Uterus (tissue), 4 donors: ENCODE results near the gene WNT5B. TPM values are rescaled to one million over a fixed set of nuclear protein-coding genes. Genes with fewer than 3 reads are reported as not detected.
"Not testable (repeated sequence)": the region's sequence is repeated elsewhere in the genome, so short reads cannot be mapped to it uniquely, and the experiment has no call there.

ENCODE experiments used
- DNase-seq, 2 donors: peaks; one replicate each; pipeline ENCODE4 v3.0.0-alpha.2; 2019 to 2020
- H3K27ac ChIP-seq, 2 donors: fragments of 200-600 bp; sonication (generic); 1 replicate in 1 of 2; 2 replicates in 1 of 2; pipeline ENCODE4 v1.5.1; 2016 to 2018
- H3K27me3 ChIP-seq, 2 donors: fragments of 200-600 bp; sonication (generic); one replicate each; pipeline ENCODE4 v1.5.1; 2018 to 2019; ENCODE audit warnings: control low read depth in 1 of 2
- H3K36me3 ChIP-seq, 2 donors: fragments of 200-600 bp; sonication (generic); one replicate each; pipeline ENCODE4 v1.5.1; 2019; ENCODE audit warnings: control low read depth in 1 of 2
- H3K4me1 ChIP-seq, 2 donors: fragments of 200-600 bp; sonication (generic); one replicate each; pipeline ENCODE4 v1.5.1; 2018 to 2019; ENCODE audit warnings: control low read depth in 1 of 2
- H3K4me3 ChIP-seq, 2 donors: fragments of 200-600 bp; sonication (generic); 1 replicate in 1 of 2; 2 replicates in 1 of 2; pipeline ENCODE4 v1.5.1; 2018 to 2019; ENCODE audit warnings: mild to moderate bottlenecking in 1 of 2
- H3K9me3 ChIP-seq, 2 donors: fragments of 200-600 bp; sonication (generic); one replicate each; pipeline ENCODE4 v1.5.1; 2019; ENCODE audit warnings: control low read depth in 1 of 2
- CTCF ChIP-seq, 4 experiments: fragments of 200-600 bp in 2 of 4; fragments of 450-650 bp in 2 of 4; sonication (generic) in 2 of 4; IDR thresholded peaks; one replicate each; pipeline ENCODE4 v1.5.1; 2016 to 2019; ENCODE audit warnings: antibody characterized with exemption in 4 of 4, mild to moderate bottlenecking in 2 of 4, moderate library complexity in 1 of 4
- POLR2A ChIP-seq, 2 donors: fragments of 450-650 bp; IDR thresholded peaks; one replicate each; pipeline ENCODE4 v1.6.1; 2016; ENCODE audit warnings: antibody characterized with exemption in 2 of 2, mild to moderate bottlenecking in 1 of 2, moderate library complexity in 1 of 2
- intact Hi-C: fragments of 100-400 bp; cut with DNase I; formaldehyde crosslinking; loops from one replicate; pipeline ENCODE4 v1.15.1; 2023; ENCODE audit warnings: low total_unique reads
- microRNA-seq: library from miRNA; unstranded; fragments of <30 nt; microRNA quantifications from one replicate; pipeline ENCODE4, GENCODE V29; 2016; ENCODE audit warnings: borderline microRNAs expressed, borderline replicate concordance
- small RNA-seq: library from RNA; depleted of rRNA; stranded (forward); fragments of <200 nt; gene quantifications from one replicate; pipeline ENCODE3, GENCODE V24; 2016
- total RNA-seq, 4 donors: library from RNA; depleted of rRNA in 3 of 4; stranded (reverse); fragments of >200 nt in 3 of 4; gene quantifications; one replicate each; pipeline versions ENCODE4 v1.1.0 to v1.2.4, GENCODE V29; 2014 to 2023
- donor health status: DM: yes; HTN: yes; CAD: no.

The WNT5B gene
- total RNA-seq, 4 donors from 2014 or later, result 5.9 to 20.9 (median 7.2) TPM; not detected in 1

- Histone ChIP-seq H3K36me3 (no peaks in the 10 kb centered on the region), H3K4me1 (no peaks in the 10 kb centered on the region), H3K27ac (no peak overlapping the region), H3K27me3 (no peaks in the 10 kb centered on the region), H3K4me3 (no peak overlapping the region), H3K9me3 (no peaks in the 10 kb centered on the region)
- TF ChIP-seq CTCF (IDR thresholded peaks at IDR 0.05) (no peak), POLR2A (IDR thresholded peaks at IDR 0.05) (no peak)
- intact Hi-C loops, result no loop called here
- DNase-seq, result no peak
These were observed 64.0 kb downstream of the WNT5B start for GRCh38 chr12:1692895-1693610.

GRCh38 chr12:1695097-1695496 lies 66.1 kb downstream of the WNT5B start:
- H3K4me1 ChIP-seq, H3K36me3 ChIP-seq, intact Hi-C loops, H3K27ac ChIP-seq, DNase-seq, H3K9me3 ChIP-seq, H3K27me3 ChIP-seq, H3K4me3 ChIP-seq: not testable (repeated sequence)

GRCh38 chr12:1695886-1696670 lies 67.0 kb downstream of the WNT5B start:
- Histone ChIP-seq H3K4me3 (no peak overlapping the region), H3K4me1 (no peaks in the 10 kb centered on the region), H3K27me3 (no peaks in the 10 kb centered on the region), H3K9me3 (no peaks in the 10 kb centered on the region), H3K27ac (no peak overlapping the region), H3K36me3 (no peaks in the 10 kb centered on the region)
- no peak for TF ChIP-seq CTCF (IDR thresholded peaks at IDR 0.05)
- no peak for DNase-seq
- intact Hi-C loops, result no loop called here

- Histone ChIP-seq H3K4me1 (no peaks in the 10 kb centered on the region), H3K27me3 (no peaks in the 10 kb centered on the region), H3K9me3 (no peaks in the 10 kb centered on the region), H3K4me3 (no peak overlapping the region), H3K27ac (no peak overlapping the region), H3K36me3 (no peaks in the 10 kb centered on the region)
- intact Hi-C loops, result no loop called here
- DNase-seq, result no peak
- TF ChIP-seq CTCF (IDR thresholded peaks at IDR 0.05) (no peak), POLR2A (IDR thresholded peaks at IDR 0.05) (no peak)
These were observed 67.8 kb downstream of the WNT5B start for GRCh38 chr12:1696800-1697199.

Small RNA genes lying within 50 kb of the gene (microRNA-seq; reads per million reads assigned to microRNA genes)
- gene MIR3649, result not detected

Small RNA genes lying within 50 kb of the gene (small RNA-seq; reads per million reads assigned to genes)
- not detected for gene MIR3649

Other genes starting within 250 kb of the WNT5B start
- gene FBXL14, start 34.6 kb upstream of the WNT5B start, total RNA-seq, result 10 to 100 TPM in 3 of 4 donors, 1 to 10 TPM in 1; 1.5 to 17.4 (median 13.5) TPM
- 10 to 100 TPM; 30.3 to 71.2 (median 42.3) TPM for gene ADIPOR2, start 61.8 kb downstream of the WNT5B start, total RNA-seq
- gene LRTM2, start 191.3 kb downstream of the WNT5B start, total RNA-seq, result not detected